ENCODE measurements around the gene RPUSD1. TPM values are rescaled to one million over a fixed set of nuclear protein-coding genes. Genes with fewer than 3 reads are reported as not detected.
"Not testable (repeated sequence)": the region's sequence is repeated elsewhere in the genome, so short reads cannot be mapped to it uniquely, and the experiment has no call there.

RPUSD1 gene
- polyA plus RNA-seq, 2 of the 4 experiments (the other 2 are of a cell fraction): 10.6 to 29.3 TPM

DNA sequence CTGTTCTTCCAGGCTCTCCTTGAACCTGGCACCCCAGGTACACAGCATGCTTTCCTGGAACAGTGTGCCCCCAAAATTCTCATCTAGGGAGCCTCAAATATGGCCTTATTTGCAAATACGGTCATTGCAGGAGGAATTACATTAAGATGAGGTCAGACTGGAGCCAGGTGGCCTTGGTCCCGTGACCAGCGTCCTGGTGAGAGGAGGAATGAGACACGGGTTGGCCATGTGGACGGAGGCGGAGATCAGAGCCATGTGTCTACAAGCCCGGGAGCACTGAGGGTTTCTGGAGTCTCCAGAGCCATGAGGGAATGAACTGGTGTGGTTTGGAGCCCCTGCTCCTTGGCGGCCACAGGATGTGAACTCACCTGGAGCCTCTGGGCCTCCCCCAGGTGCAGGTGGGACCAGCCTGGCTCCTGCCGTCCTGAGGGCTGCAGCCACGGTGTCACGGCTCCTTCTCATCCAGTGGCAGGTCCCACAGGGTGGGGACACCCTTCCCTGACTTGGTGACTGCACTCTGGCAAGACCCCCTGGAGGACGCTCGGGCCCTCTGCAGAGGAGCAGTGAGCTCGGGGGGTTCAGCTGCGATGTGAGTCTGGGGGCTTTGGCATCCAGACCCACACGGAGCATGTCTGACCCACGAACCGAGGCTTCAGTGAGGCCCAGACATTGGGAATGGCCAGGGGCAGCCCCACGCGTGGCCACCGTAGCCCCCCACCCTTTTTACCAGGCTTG, 34.2 kb upstream of the RPUSD1 start (continued):
- no peak for TF ChIP-seq EHMT2 (IDR thresholded peaks at IDR 0.05; ENCODE audit: low read depth)

DNA sequence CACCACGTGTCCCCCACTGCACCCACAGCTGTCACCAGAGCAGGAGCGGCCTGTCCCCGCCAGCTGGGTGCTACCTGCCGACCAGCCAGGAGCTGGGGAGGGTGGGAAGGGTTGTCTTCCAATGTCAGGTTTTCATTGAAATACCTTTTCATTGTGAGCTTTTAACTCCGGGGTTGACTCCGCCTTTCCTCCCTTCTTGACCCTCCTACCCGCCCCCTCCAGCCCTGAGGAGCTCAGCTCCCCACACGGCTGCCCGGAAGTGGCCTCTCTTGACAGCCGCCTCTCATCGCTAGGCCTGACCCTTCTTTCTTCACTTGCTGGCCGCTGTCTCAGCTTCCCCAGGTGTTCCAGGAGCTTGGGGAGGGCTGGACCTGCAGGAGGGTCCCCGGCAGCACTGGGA, 33.6 kb upstream of the RPUSD1 start:
- no peak overlapping the region for H3K27ac ChIP-seq
- H3K9me3 ChIP-seq: peaks cover 3% of the 10 kb centered on the region; the same call in 1 of the 3 replicates
- no peak for DNase-seq (ENCODE audit: low read depth in 1 of 2, low spot score in 1 of 2)
- WGBS (ENCODE audit: missing lambda C conversion rate): 49% methylated on average over 7 of the region's 13 CpGs
- CTCF ChIA-PET: interaction anchor here (0.7 to 2.2 kb wide), 4 partner anchors 8 to 236 kb away, joined by 3 to 10 read pairs (median 4); no protein-coding TSS in a partner anchor
- TF ChIP-seq RARB (CRISPR knock-in tag; IDR thresholded peaks at IDR 0.05): no peak
- TF ChIP-seq NPAS2 (CRISPR knock-in tag; IDR thresholded peaks at IDR 0.05; ENCODE audit: borderline replicate concordance): no peak
- no peak for TF ChIP-seq HOXB5 (CRISPR knock-in tag; IDR thresholded peaks at IDR 0.05)
- no peak for TF ChIP-seq JUNB (IDR thresholded peaks at IDR 0.05)
- no peak for TF ChIP-seq CHD4 (IDR thresholded peaks at IDR 0.05; ENCODE audit: borderline replicate concordance)
- TF ChIP-seq CHD2 (IDR thresholded peaks at IDR 0.05; ENCODE audit: low read length, partially characterized antibody): no peak
- TF ChIP-seq TP53 (CRISPR knock-in tag; IDR thresholded peaks at IDR 0.05): no peak
- TF ChIP-seq, protein P1, sequence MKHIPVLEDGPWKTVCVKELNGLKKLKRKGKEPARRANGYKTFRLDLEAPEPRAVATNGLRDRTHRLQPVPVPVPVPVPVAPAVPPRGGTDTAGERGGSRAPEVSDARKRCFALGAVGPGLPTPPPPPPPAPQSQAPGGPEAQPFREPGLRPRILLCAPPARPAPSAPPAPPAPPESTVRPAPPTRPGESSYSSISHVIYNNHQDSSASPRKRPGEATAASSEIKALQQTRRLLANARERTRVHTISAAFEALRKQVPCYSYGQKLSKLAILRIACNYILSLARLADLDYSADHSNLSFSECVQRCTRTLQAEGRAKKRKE (CRISPR knock-in tag; IDR thresholded peaks at IDR 0.05; ENCODE audit: low read depth): no peak
- no peak for FAIRE-seq
- POLR2A ChIA-PET: no interaction called here
- no peak overlapping the region for H3K4me2 ChIP-seq
- no peak overlapping the region for H3K4me3 ChIP-seq
- no peaks in the 10 kb centered on the region for H3K4me1 ChIP-seq
- no peak for ATAC-seq

DNA sequence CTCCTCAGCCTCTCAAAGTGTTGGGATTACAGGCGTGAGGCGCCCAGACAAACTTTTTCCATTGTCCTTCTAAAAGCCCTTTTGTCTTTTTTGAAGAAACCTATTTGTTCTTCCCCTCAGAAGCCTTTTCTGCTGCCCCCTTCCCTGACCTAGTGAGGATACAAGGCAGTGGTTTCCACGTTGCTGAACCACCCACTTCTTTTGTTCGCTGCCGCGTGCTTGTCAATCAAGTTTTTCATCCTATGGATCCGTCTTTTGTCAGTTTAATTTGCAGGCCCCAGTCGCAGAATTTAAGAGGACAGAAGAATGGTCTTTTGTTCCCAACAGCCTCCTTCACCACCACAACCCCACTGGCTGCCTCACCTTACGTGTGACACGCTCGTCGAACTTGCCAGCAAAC, 32.6 kb upstream of the RPUSD1 start:
- ChIA-PET POLR2A (no interaction called here), CTCF (interaction anchor here (1.1 to 5.0 kb wide), 3 partner anchors 235 to 282 kb away, joined by 3 to 32 read pairs (median 4); no protein-coding TSS in a partner anchor)

DNA sequence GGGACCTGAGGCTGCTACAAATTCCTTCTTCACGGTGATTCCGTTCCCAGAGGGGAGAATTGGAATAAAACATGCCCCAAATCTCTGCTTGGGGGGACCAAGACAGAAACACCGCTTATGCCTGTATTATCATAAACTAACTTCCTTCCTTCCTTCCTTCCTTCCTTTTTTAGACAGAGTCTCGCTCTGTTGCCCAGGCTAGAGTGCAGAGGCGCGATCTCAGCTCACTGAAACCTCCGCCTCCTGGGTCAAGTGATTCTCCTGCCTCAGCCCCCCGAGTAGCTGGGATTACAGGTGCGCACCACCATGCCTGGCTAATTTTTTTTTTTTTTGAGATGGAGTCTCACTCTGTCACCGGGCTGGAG, 31.8 kb upstream of the RPUSD1 start:
- H3K4me3 ChIP-seq; H3K4me2 ChIP-seq; POLR2A ChIA-PET; DNase-seq (ENCODE audit: low read depth in 1 of 2, low spot score in 1 of 2); FAIRE-seq; H3K9me3 ChIP-seq; H3K4me1 ChIP-seq; ATAC-seq; H3K27ac ChIP-seq: not testable (repeated sequence)
- CTCF ChIA-PET: interaction anchor here (0.7 to 5.0 kb wide), 3 partner anchors 236 to 295 kb away, joined by 3 to 32 read pairs (median 4); no protein-coding TSS in a partner anchor
- 49% methylated on average over 10 of the region's 10 CpGs for WGBS (ENCODE audit: missing lambda C conversion rate)

More for the DNA sequence above, 32.6 kb upstream of the RPUSD1 start:
- ATAC-seq: no peak
- WGBS (ENCODE audit: missing lambda C conversion rate): 78% methylated on average over 12 of the region's 12 CpGs
- Histone ChIP-seq H3K4me1 (no peaks in the 10 kb centered on the region; the same call in 2 of the 3 replicates), H3K27ac (no peak overlapping the region), H3K4me3 (no peak overlapping the region), H3K4me2 (no peak overlapping the region), H3K9me3 (peaks cover 3% of the 10 kb centered on the region; the same call in 1 of the 3 replicates)
- TF ChIP-seq CEBPB (IDR thresholded peaks at IDR 0.05): no peak
- TF ChIP-seq RFX5 (IDR thresholded peaks at IDR 0.05): no peak
- TF ChIP-seq, protein P2, sequence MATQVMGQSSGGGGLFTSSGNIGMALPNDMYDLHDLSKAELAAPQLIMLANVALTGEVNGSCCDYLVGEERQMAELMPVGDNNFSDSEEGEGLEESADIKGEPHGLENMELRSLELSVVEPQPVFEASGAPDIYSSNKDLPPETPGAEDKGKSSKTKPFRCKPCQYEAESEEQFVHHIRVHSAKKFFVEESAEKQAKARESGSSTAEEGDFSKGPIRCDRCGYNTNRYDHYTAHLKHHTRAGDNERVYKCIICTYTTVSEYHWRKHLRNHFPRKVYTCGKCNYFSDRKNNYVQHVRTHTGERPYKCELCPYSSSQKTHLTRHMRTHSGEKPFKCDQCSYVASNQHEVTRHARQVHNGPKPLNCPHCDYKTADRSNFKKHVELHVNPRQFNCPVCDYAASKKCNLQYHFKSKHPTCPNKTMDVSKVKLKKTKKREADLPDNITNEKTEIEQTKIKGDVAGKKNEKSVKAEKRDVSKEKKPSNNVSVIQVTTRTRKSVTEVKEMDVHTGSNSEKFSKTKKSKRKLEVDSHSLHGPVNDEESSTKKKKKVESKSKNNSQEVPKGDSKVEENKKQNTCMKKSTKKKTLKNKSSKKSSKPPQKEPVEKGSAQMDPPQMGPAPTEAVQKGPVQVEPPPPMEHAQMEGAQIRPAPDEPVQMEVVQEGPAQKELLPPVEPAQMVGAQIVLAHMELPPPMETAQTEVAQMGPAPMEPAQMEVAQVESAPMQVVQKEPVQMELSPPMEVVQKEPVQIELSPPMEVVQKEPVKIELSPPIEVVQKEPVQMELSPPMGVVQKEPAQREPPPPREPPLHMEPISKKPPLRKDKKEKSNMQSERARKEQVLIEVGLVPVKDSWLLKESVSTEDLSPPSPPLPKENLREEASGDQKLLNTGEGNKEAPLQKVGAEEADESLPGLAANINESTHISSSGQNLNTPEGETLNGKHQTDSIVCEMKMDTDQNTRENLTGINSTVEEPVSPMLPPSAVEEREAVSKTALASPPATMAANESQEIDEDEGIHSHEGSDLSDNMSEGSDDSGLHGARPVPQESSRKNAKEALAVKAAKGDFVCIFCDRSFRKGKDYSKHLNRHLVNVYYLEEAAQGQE (IDR thresholded peaks at IDR 0.05): no peak
- TF ChIP-seq JUN (IDR thresholded peaks at IDR 0.05): no peak
- TF ChIP-seq RCOR1 (IDR thresholded peaks at IDR 0.05; ENCODE audit: low read depth, low read length): no peak
- TF ChIP-seq MYC (IDR thresholded peaks at IDR 0.05; ENCODE audit: borderline replicate concordance, low read length): no peak
- TF ChIP-seq HOXB13 (CRISPR knock-in tag; IDR thresholded peaks at IDR 0.05; ENCODE audit: low read depth): no peak
- TF ChIP-seq SREBF2 (IDR thresholded peaks at IDR 0.05): no peak
- TF ChIP-seq, protein P3, sequence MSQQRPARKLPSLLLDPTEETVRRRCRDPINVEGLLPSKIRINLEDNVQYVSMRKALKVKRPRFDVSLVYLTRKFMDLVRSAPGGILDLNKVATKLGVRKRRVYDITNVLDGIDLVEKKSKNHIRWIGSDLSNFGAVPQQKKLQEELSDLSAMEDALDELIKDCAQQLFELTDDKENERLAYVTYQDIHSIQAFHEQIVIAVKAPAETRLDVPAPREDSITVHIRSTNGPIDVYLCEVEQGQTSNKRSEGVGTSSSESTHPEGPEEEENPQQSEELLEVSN (IDR thresholded peaks at IDR 0.05; ENCODE audit: borderline replicate concordance, low read depth): no peak
- TF ChIP-seq POLR2AphosphoS2 (conservative IDR thresholded peaks at IDR 0.05; ENCODE audit: low read length): no peak
- TF ChIP-seq TFCP2L1 (CRISPR knock-in tag; IDR thresholded peaks at IDR 0.05): no peak
- TF ChIP-seq RAD21 (conservative IDR thresholded peaks at IDR 0.05 in 1 of 2, IDR thresholded peaks at IDR 0.05 in 1 of 2): no peak
- DNase-seq (ENCODE audit: low read depth in 1 of 2, low spot score in 1 of 2): no peak
- FAIRE-seq: no peak
